ENCODE results near the gene NOLC1.

Gene NOLC1

DNA sequence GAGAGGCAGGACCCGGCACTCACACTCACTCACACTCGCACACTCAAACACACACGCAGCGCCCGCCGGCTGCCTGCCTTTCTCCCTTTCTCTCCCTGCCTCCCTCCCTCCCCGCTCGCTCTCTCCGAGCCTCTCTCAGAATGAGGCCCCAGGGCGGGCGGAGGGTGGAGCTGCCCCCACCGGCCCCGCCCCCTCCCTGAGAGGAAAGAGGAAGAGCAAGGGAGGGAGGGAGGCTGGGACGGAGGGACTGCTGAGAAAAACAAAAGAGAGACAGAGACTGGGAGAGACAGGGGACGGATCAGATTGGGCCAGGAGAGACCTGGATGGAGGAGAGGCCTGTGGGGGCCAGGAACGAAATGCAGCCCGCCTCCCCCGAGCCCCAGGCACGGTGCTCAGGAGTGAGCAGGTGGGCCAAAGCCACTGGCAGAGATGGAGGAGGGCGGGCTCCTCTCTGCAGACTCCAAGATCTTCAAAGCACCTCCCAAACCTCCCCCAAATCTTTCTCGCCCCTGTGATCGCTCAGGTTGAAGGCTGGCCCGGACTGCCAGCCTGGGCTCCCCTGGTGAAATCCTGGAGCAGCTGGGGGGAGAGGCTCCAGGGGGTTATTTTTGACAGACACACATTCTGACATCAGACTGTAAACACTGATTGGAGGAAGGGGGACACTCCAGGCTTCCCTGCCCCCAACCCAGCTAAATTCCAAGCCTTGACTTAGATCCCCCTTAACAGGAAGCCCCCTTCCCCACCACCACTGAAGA is 37.1 kb upstream of the NOLC1 start:
- H3K27me3 ChIP-seq (ENCODE audit: control insufficient read depth, insufficient read depth, low read length) = no peaks in the 10 kb centered on the region
- TF ChIP-seq, protein P1, sequence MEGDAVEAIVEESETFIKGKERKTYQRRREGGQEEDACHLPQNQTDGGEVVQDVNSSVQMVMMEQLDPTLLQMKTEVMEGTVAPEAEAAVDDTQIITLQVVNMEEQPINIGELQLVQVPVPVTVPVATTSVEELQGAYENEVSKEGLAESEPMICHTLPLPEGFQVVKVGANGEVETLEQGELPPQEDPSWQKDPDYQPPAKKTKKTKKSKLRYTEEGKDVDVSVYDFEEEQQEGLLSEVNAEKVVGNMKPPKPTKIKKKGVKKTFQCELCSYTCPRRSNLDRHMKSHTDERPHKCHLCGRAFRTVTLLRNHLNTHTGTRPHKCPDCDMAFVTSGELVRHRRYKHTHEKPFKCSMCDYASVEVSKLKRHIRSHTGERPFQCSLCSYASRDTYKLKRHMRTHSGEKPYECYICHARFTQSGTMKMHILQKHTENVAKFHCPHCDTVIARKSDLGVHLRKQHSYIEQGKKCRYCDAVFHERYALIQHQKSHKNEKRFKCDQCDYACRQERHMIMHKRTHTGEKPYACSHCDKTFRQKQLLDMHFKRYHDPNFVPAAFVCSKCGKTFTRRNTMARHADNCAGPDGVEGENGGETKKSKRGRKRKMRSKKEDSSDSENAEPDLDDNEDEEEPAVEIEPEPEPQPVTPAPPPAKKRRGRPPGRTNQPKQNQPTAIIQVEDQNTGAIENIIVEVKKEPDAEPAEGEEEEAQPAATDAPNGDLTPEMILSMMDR (IDR thresholded peaks at IDR 0.05) = no peak

GRCh38 chr10:102115775-102116174 is 36.4 kb upstream of the NOLC1 start:
- H3K4me2 ChIP-seq (ENCODE audit: low read length) = peak overlapping the region; percentile 80

More for the DNA sequence above, 37.1 kb upstream of the NOLC1 start:
- Histone ChIP-seq H3K4me3 (ENCODE audit: low read depth, low read length) (peak overlapping the region; percentile 47), H3K79me2 (peaks cover 54% of the 10 kb centered on the region), H3K27ac (peak overlapping the region; percentile 84), H3K4me1 (peaks cover 46% of the 10 kb centered on the region), H3K9ac (no peak overlapping the region), H3K9me3 (ENCODE audit: control insufficient read depth, low read length) (no peaks in the 10 kb centered on the region), H2AFZ (peak overlapping the region; percentile 60), H3K36me3 (ENCODE audit: control insufficient read depth, insufficient read depth, low read length) (no peaks in the 10 kb centered on the region), H3K4me2 (ENCODE audit: low read length) (peak overlapping the region; percentile 80)

GRCh38 chr10:102116656-102117055 is 35.5 kb upstream of the NOLC1 start:
- Histone ChIP-seq H3K9ac (no peak overlapping the region), H3K36me3 (ENCODE audit: control insufficient read depth, insufficient read depth, low read length) (no peaks in the 10 kb centered on the region), H3K4me2 (ENCODE audit: low read length) (peak overlapping the region; percentile 96), H3K4me3 (ENCODE audit: low read depth, low read length) (no peak overlapping the region), H3K27ac (peak overlapping the region; percentile 100), H3K9me3 (ENCODE audit: control insufficient read depth, low read length) (no peaks in the 10 kb centered on the region), H3K27me3 (ENCODE audit: control insufficient read depth, insufficient read depth, low read length) (no peaks in the 10 kb centered on the region), H3K4me1 (peaks cover 49% of the 10 kb centered on the region), H2AFZ (no peak overlapping the region), H3K79me2 (peaks cover 49% of the 10 kb centered on the region)
- TF ChIP-seq, protein P1 (IDR thresholded peaks at IDR 0.05) = no peak

More at GRCh38 chr10:102115775-102116174, 36.4 kb upstream of the NOLC1 start:
- H3K9me3 ChIP-seq (ENCODE audit: control insufficient read depth, low read length) = no peaks in the 10 kb centered on the region
- H3K79me2 ChIP-seq = peaks cover 51% of the 10 kb centered on the region
- no peaks in the 10 kb centered on the region for H3K36me3 ChIP-seq (ENCODE audit: control insufficient read depth, insufficient read depth, low read length)
- no peaks in the 10 kb centered on the region for H3K27me3 ChIP-seq (ENCODE audit: control insufficient read depth, insufficient read depth, low read length)
- H3K4me3 ChIP-seq (ENCODE audit: low read depth, low read length) = no peak overlapping the region
- peak overlapping the region; percentile 84 for H3K27ac ChIP-seq
- H2AFZ ChIP-seq = no peak overlapping the region
- peaks cover 46% of the 10 kb centered on the region for H3K4me1 ChIP-seq
- no peak overlapping the region for H3K9ac ChIP-seq
- TF ChIP-seq, protein P1 (IDR thresholded peaks at IDR 0.05) = no peak

DNA sequence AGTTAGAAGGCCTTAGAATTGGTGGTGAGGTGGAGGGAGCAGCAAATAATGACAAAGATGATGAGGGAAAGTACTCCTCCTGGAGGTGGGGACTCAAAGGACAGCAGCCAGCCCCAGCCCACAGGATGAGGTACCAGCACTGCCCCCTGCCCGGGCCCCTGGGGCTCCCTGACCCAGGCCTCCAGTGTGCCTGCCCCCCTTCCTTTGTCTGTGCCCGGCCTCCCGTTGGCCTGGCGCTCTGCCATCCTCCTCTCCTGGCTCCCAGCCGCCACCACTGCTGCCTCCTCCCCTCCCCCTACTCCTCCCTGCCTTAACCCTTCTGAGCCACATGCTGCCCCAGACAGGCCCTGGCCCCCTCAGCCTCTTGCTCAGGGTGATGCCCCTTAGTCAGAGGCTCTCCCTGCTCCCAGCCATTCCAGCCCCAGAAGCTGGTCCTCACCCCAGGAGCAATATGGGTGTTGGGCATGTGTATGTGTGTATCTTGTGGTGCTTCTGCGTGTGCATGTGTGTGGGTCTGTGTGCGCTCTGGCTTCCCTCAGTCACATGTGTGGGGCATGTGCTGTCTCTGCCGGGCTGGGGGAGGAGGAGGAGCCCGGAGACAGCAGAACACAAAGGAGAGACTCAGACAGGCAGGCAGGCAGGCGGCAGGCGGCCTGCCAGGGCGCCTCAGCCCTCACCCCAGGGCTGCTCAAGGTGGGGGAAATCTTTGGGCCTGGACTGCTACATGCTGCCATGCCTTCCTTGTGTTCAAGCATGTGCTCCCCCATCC is 34.6 kb upstream of the NOLC1 start:
- Histone ChIP-seq H3K9ac (no peak overlapping the region), H3K36me3 (ENCODE audit: control insufficient read depth, insufficient read depth, low read length) (no peaks in the 10 kb centered on the region), H2AFZ (no peak overlapping the region), H3K4me3 (ENCODE audit: low read depth, low read length) (peak overlapping the region; percentile 89), H3K4me2 (ENCODE audit: low read length) (peak overlapping the region; percentile 96), H3K27me3 (ENCODE audit: control insufficient read depth, insufficient read depth, low read length) (no peaks in the 10 kb centered on the region), H3K9me3 (ENCODE audit: control insufficient read depth, low read length) (no peaks in the 10 kb centered on the region), H3K27ac (peak overlapping the region; percentile 100), H3K4me1 (peaks cover 53% of the 10 kb centered on the region), H3K79me2 (peaks cover 46% of the 10 kb centered on the region)
- TF ChIP-seq, protein P1 (IDR thresholded peaks at IDR 0.05) = peak; percentile 33
